ENCODE measurements around the gene ANLN. TPM values are rescaled to one million over a fixed set of nuclear protein-coding genes. Genes with fewer than 3 reads are reported as not detected.

ANLN gene
- total RNA-seq, 2 donors from 2014 or later: 2.2 to 2.4 TPM

DNA sequence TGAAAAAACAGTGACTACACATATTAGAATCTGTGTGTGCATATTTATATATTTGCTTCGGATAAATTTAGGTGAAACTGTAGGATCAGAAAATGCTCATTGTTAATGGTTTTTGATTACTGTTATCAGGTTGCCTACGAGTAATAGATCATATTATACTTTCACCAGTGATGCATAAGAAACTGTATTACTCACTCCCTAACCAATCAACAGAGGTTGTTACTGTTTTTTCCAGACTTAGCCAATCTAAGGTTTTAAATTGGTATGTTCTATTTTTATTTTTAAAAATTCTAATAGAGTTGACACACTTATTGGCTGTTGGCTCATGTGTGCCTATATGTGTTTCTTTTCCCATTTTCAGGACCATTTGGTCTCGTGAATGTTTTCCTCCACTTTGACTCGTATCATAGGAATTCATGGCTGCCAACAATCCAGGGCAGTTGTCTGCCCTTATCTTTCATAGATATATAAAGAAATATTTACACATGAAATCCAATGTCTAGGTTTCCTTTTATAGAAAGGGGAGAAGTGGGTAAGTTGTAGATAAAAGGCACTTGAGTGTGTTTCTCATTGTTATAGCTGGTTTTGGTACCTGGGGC lies 59.2 kb downstream of the ANLN start:
- Histone ChIP-seq H3K27ac (no peak overlapping the region), H3K4me3 (no peak overlapping the region), H3K4me1 (ENCODE audit: control insufficient read depth in 1 of 2, low read depth in 2 of 2) (no peaks in the 10 kb centered on the region), H3K9me3 (no peaks in the 10 kb centered on the region), H3K36me3 (no peaks in the 10 kb centered on the region), H3K27me3 (replicated peaks; ENCODE audit: insufficient read depth) (no peaks in the 10 kb centered on the region)
- no peak for DNase-seq (ENCODE audit: low spot score)
- no peak for TF ChIP-seq CTCF (IDR thresholded peaks at IDR 0.05)
- no peak for ATAC-seq (ENCODE audit: insufficient number of reproducible peaks, low FRiP score, low read depth)

DNA sequence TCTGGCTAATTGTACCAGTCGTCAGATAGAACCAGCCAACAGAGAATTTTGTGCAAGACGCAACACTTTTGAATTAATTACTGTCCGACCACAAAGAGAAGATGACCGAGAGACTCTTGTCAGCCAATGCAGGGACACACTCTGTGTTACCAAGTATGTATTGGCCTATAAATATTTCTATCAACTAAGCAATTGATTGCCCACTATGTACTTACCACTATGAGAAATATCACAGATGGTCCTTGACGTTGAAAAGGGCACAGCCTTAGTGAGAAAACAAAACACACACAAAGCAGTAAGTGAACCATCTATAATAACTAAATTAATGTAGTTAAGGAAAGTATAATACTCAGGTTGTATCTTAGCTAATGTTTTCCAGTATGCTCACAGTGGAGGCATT lies 60.0 kb downstream of the ANLN start:
- ATAC-seq (ENCODE audit: insufficient number of reproducible peaks, low FRiP score, low read depth): no peak
- H3K9me3 ChIP-seq: no peaks in the 10 kb centered on the region

GRCh38 chr7:36453769-36454168 lies 64.1 kb downstream of the ANLN start:
- no peak overlapping the region for H3K4me3 ChIP-seq
- H3K36me3 ChIP-seq: no peaks in the 10 kb centered on the region
- ATAC-seq (ENCODE audit: insufficient number of reproducible peaks, low FRiP score, low read depth): no peak
- H3K27me3 ChIP-seq (replicated peaks; ENCODE audit: insufficient read depth): no peaks in the 10 kb centered on the region
- DNase-seq (ENCODE audit: low spot score): no peak
- H3K4me1 ChIP-seq (ENCODE audit: control insufficient read depth in 1 of 2, low read depth in 2 of 2): no peaks in the 10 kb centered on the region
- H3K9me3 ChIP-seq: no peaks in the 10 kb centered on the region
- TF ChIP-seq CTCF (IDR thresholded peaks at IDR 0.05): no peak
- H3K27ac ChIP-seq: no peak overlapping the region

More for the DNA sequence above, 60.0 kb downstream of the ANLN start:
- Histone ChIP-seq H3K27me3 (replicated peaks; ENCODE audit: insufficient read depth) (no peaks in the 10 kb centered on the region), H3K36me3 (no peaks in the 10 kb centered on the region), H3K4me1 (ENCODE audit: control insufficient read depth in 1 of 2, low read depth in 2 of 2) (no peaks in the 10 kb centered on the region), H3K27ac (no peak overlapping the region), H3K4me3 (no peak overlapping the region)
- no peak for TF ChIP-seq CTCF (IDR thresholded peaks at IDR 0.05)
- DNase-seq (ENCODE audit: low spot score): no peak

- Histone ChIP-seq H3K4me1 (ENCODE audit: control insufficient read depth in 1 of 2, low read depth in 2 of 2) (no peaks in the 10 kb centered on the region), H3K9me3 (no peaks in the 10 kb centered on the region)
- DNase-seq (ENCODE audit: low spot score): no peak
These were observed 66.0 kb downstream of the ANLN start for GRCh38 chr7:36455646-36456045.

GRCh38 chr7:36456138-36456537 lies 66.5 kb downstream of the ANLN start:
- Histone ChIP-seq H3K27me3 (replicated peaks; ENCODE audit: insufficient read depth) (no peaks in the 10 kb centered on the region), H3K4me3 (no peak overlapping the region), H3K9me3 (no peaks in the 10 kb centered on the region), H3K4me1 (ENCODE audit: control insufficient read depth in 1 of 2, low read depth in 2 of 2) (no peaks in the 10 kb centered on the region), H3K36me3 (no peaks in the 10 kb centered on the region), H3K27ac (no peak overlapping the region)
- no peak for TF ChIP-seq CTCF (IDR thresholded peaks at IDR 0.05)
- ATAC-seq (ENCODE audit: insufficient number of reproducible peaks, low FRiP score, low read depth): no peak
- DNase-seq (ENCODE audit: low spot score): no peak

More at GRCh38 chr7:36455646-36456045, 66.0 kb downstream of the ANLN start:
- no peak for ATAC-seq (ENCODE audit: insufficient number of reproducible peaks, low FRiP score, low read depth)
- Histone ChIP-seq H3K36me3 (no peaks in the 10 kb centered on the region), H3K4me3 (no peak overlapping the region), H3K27ac (no peak overlapping the region), H3K27me3 (replicated peaks; ENCODE audit: insufficient read depth) (no peaks in the 10 kb centered on the region)
- TF ChIP-seq CTCF (IDR thresholded peaks at IDR 0.05): no peak

Measured in thoracic aorta (tissue), 2 donors.